Uterus (tissue), 2 donors: ENCODE data around the gene AGBL4.

Experiments
- POLR2A ChIP-seq, 2 donors: fragments of 450-650 bp; IDR thresholded peaks; one replicate each; pipeline ENCODE4 v1.6.1; 2016; ENCODE audit warnings: antibody characterized with exemption in 2 of 2, mild to moderate bottlenecking in 1 of 2, moderate library complexity in 1 of 2
- TF ChIP-seq, protein P1 (sequence below), 4 experiments: fragments of 200-600 bp in 2 of 4; fragments of 450-650 bp in 2 of 4; sonication (generic) in 2 of 4; IDR thresholded peaks; one replicate each; pipeline ENCODE4 v1.5.1; 2016 to 2019; ENCODE audit warnings: antibody characterized with exemption in 4 of 4, mild to moderate bottlenecking in 2 of 4, moderate library complexity in 1 of 4

DNA sequence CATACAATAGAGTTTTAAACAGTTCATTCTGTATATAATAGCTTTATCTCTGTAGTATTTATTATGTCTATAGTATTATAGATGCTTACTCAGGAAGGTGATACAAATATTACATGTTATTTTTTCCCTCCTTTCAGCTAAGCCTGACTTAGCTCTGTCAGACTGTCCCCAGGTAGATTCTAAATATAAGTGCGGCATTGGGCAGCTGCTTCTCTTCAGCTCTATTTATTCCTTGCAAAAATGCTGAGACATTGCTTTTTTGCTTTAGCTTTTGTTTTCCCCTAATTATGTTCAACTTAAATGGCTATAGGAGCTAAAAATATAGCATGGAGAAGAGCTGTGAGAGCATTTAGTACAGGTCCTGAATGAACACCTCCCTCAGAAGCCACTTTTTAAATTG, 1043.8 kb downstream of the AGBL4 start:
- TF ChIP-seq POLR2A (IDR thresholded peaks at IDR 0.05) = no peak
- TF ChIP-seq, protein P1, sequence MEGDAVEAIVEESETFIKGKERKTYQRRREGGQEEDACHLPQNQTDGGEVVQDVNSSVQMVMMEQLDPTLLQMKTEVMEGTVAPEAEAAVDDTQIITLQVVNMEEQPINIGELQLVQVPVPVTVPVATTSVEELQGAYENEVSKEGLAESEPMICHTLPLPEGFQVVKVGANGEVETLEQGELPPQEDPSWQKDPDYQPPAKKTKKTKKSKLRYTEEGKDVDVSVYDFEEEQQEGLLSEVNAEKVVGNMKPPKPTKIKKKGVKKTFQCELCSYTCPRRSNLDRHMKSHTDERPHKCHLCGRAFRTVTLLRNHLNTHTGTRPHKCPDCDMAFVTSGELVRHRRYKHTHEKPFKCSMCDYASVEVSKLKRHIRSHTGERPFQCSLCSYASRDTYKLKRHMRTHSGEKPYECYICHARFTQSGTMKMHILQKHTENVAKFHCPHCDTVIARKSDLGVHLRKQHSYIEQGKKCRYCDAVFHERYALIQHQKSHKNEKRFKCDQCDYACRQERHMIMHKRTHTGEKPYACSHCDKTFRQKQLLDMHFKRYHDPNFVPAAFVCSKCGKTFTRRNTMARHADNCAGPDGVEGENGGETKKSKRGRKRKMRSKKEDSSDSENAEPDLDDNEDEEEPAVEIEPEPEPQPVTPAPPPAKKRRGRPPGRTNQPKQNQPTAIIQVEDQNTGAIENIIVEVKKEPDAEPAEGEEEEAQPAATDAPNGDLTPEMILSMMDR (IDR thresholded peaks at IDR 0.05) = no peak
